ENCODE data around the gene CASD1.
A peak's percentile ranks its signal among the peaks of the same experiment; 100 is the strongest.

The CASD1 gene

DNA sequence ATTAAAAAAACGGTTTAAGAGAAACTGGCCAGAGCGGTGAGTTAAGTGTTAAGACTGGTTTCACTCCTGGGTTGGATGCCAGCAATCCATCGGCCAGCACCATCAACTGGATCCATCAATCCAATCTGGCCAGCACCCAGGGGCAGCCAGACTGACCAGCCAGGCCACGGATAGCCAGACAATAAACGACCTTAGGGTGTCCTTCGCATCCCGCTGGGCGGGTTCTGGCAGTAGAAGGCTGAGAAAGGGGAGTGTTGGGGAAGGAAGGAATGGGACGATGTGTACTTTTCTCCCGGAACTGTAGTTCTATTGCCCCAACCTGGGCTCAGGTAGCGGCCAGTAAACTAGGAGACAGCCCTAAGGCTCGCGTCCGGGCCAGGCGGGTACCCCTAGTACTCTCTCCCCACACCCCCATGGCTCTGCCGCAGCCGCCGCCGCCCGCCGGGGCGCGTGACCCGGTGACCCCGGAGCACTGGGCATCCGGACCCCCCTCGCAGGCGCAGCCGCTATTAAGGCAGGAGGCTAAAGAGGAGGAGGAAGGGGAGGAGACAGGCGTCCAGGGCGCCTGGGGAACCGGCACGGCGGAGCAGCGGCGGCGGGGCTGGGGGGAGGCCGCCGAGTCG is at the start of gene CASD1:
CASD1 (plus strand) TSS at position 546 of the 623 bp plus-strand sequence. CDS start 276 bp downstream, outside the sequence.
- peaks cover 12 to 19% of the 10 kb centered on the region in 2 experiments for H3K4me1 ChIP-seq (ENCODE audit: control insufficient read depth in 1 of 2, insufficient read depth in 1 of 2, low read depth in 1 of 2, low read length in 1 of 2)

DNA sequence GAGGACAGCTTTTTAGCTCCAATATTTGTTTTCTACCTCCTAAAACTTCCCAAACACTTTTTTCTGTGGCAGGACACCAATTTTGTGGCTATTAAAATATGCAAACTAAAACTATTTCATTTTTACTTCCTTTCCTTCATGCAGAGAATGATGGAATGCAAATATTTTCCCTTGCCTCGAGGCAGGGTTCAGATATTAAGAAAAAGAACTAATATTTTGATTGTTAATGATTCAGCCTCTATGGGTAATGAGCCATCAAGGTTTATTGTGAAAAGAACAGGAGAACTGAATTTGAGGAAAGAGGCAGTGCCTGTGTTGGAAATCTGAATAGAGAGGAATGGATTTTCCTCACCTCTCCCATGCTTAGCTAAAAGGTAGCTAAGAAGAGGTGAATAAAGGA is 43.1 kb upstream of the CASD1 start:
- no peaks in the 10 kb centered on the region for H3K9me3 ChIP-seq
- no peak overlapping the region for H3K27ac ChIP-seq
- H3K4me3 ChIP-seq (ENCODE audit: low read depth in 1 of 2, low read length in 1 of 2), result no peak overlapping the region
- H3K36me3 ChIP-seq, result no peaks in the 10 kb centered on the region
- no peaks in the 10 kb centered on the region for H3K4me1 ChIP-seq (ENCODE audit: control insufficient read depth in 1 of 2, insufficient read depth in 1 of 2, low read depth in 1 of 2, low read length in 1 of 2)
- no peaks in the 10 kb centered on the region for H3K27me3 ChIP-seq
- no peak for TF ChIP-seq CTCF (IDR thresholded peaks at IDR 0.05)

More for the DNA sequence above, at the start of gene CASD1:
- no peaks in the 10 kb centered on the region for H3K36me3 ChIP-seq
- no peaks in the 10 kb centered on the region for H3K9me3 ChIP-seq
- no peak for TF ChIP-seq CTCF (IDR thresholded peaks at IDR 0.05)
- H3K4me3 ChIP-seq (ENCODE audit: low read depth in 1 of 2, low read length in 1 of 2), result peak within 1 kb of the TSS; percentile 70 to 77
- peak within 1 kb of the TSS; percentile 55 for H3K27ac ChIP-seq
- H3K27me3 ChIP-seq, result peaks cover 2% of the 10 kb centered on the region

DNA sequence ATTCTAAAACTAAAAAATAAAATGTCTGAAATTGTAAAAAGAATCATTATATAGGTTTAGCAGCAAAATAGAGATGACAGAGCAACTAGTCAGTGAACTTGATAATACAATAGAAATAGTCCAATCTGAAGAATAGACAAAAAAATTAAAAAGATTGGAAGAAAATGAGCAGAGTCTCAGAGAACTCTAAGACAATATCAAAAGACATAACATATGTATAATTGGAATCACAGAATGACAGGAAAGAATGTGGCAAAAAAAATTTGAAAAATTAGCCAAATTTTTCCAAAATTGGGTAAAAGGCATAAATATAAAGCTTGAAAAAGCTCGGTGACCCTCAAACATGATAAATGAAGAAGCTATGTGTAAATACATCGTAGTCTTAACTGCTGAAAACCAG is 38.0 kb upstream of the CASD1 start:
- Histone ChIP-seq H3K4me1 (ENCODE audit: control insufficient read depth in 1 of 2, insufficient read depth in 1 of 2, low read depth in 1 of 2, low read length in 1 of 2) (no peaks in the 10 kb centered on the region), H3K4me3 (ENCODE audit: low read depth in 1 of 2, low read length in 1 of 2) (no peak overlapping the region), H3K9me3 (no peaks in the 10 kb centered on the region), H3K27me3 (no peaks in the 10 kb centered on the region), H3K27ac (no peak overlapping the region), H3K36me3 (no peaks in the 10 kb centered on the region)
- no peak for TF ChIP-seq CTCF (IDR thresholded peaks at IDR 0.05)

- no peak overlapping the region for H3K27ac ChIP-seq
- no peaks in the 10 kb centered on the region for H3K27me3 ChIP-seq
- H3K36me3 ChIP-seq, result no peaks in the 10 kb centered on the region
- no peak for TF ChIP-seq CTCF (IDR thresholded peaks at IDR 0.05)
- H3K4me3 ChIP-seq (ENCODE audit: low read depth in 1 of 2, low read length in 1 of 2), result no peak overlapping the region
- H3K9me3 ChIP-seq, result no peaks in the 10 kb centered on the region
- no peaks in the 10 kb centered on the region for H3K4me1 ChIP-seq (ENCODE audit: control insufficient read depth in 1 of 2, insufficient read depth in 1 of 2, low read depth in 1 of 2, low read length in 1 of 2)
Observed at GRCh38 chr7:94472608-94473007, 37.0 kb upstream of the CASD1 start.

DNA sequence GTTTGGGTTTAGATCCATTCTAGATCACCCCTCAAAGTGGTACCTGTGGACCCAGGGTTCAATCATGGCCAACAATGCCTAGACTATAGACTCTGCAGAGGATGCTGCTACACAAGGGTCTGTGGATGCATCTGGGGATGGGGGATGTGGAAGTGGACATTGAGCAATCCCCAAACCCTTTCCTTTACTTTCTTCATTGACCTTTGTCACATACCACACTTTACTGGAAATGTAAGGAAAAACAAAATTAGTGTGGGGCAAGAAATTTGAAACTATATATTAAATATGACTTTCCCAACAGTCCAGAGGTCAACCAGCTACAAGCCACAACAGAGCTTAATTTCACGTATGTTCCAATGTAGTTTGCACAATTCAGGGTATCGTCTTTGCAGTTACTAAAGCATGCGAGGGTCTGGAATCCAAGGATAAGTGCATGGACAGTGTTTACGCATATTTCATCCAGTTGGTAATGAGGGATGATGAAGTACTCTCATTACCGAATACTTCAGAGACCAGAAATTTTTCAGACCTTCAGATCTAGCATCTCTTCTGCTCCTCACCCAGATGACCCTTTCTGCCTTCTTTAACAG is 33.3 kb upstream of the CASD1 start:
- no peaks in the 10 kb centered on the region for H3K36me3 ChIP-seq
- no peak overlapping the region for H3K4me3 ChIP-seq (ENCODE audit: low read depth in 1 of 2, low read length in 1 of 2)
- TF ChIP-seq CTCF (IDR thresholded peaks at IDR 0.05), result no peak
- no peaks in the 10 kb centered on the region for H3K4me1 ChIP-seq (ENCODE audit: control insufficient read depth in 1 of 2, insufficient read depth in 1 of 2, low read depth in 1 of 2, low read length in 1 of 2)
- no peak overlapping the region for H3K27ac ChIP-seq
- H3K27me3 ChIP-seq, result no peaks in the 10 kb centered on the region
- H3K9me3 ChIP-seq, result no peaks in the 10 kb centered on the region

Measured in neutrophil (primary cell).